ENCODE measurements around the gene TMEM41A.
A peak's percentile ranks its signal among the peaks of the same experiment; 100 is the strongest.

TMEM41A gene

DNA sequence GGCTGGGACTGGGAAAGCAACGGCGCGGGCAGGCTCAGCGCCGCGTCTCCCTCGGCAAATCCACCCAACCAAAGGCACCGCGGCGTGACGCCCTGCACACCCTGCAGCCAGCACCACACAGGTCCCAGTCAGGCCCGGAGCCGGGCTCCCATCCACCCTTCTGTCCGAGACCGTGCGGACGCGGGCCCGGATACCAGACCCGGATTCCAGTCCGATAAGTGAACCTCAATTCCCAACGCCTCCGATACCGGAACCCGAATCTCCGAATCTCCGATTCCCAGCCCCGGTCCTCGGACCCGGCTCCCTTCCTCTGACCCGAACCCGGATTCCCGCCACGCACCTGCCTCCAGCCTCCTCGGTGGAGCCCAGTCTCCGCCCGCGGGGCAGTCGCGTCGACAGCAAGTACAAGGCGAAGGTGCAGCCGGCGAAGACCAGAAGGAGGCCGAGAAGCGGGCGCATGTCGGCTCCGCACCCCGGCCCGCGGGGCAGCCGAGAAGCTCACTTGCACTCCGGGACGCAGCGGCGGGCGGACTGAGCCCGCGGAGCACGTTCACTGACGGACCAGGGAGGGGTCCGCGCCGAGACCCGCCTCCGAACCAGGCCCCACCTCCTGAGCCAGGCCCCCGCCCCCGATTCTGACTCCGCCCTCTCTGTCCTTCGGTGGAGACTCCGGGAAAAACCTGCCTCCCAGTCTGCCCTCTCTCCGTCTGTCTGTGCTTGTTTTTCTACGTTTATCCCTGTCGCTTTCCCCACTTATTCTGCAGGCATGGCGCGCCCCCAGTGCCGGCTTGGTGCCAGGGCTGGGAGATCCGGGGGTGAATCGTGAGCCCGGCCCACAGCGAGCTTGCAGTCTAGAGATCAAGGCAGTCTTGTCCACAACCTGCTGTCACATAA lies at the start of gene TMEM41A:
Gene TMEM41A, minus strand, starts transcription at position 533 of the 894 bp plus-strand sequence. Its CDS starts 74 bp downstream, at position 459.
- peak; percentile 82 to 85 for DNase-seq

DNA sequence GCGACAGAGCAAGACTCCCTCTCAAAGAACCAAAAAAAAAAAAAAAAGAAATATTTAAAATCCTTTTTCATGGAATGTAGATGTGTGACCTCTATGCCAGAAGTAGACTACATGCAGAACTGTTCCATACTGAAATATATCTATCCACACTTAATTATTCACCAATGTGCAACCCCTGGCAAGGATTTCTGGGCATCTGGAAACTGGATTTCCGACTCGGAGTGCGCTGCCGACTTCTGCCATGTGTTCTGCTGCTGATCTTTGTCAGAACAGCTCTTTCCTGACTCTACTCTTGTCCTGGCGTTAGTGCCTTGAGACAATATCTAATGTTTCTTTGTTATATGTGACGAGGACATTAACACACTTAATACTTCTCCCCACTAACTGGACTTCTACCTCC lies 41.9 kb upstream of the TMEM41A start:
- no peak for DNase-seq

DNA sequence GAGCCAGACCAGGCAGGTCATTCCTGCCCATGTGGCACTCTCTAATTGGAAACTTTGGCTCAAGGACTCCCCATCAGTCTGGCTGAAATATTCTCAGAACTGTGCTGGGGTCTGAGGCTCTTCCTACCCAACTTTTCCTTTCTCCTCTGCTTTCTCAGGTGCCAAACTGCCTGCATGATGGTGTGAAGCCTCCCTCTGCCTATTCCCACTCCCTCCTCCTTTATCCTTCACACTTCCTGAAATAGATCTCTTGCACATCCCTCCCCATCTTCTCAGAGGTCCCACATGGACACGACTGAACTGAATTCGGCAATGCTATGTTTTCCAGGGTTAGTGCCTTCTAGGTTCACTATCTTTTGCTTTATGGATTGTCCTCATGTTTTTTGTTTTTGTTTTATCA lies 41.1 kb upstream of the TMEM41A start:
- no peak for DNase-seq

DNA sequence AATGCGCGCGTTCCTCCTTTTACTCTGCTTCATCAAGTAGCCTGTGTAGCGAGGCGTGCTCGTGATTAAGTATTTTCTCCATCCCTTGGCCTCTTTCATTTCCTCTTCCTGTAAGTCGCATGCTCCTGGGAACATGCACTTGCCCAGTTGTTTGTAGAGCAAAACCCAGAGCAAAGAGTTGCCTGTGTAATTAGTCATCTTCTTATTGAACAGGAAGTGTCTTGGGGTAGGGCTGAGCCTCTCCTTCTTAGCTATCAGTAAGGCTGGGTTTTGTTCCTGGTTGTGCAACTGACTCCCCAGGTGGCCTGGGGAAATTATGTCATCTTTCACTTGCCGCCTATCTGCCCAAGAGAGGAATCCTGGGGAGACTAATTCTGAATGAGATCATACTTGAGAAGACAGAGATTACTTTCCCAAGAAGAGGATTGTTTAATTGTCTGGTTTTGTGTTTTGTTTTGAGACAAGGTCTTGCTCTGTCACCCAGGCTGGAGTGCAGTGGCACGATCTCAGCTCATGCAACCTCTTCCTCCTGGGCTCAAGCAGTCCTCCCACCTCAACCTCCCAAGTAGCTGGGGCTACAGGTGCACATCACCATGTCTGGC lies 38.6 kb upstream of the TMEM41A start:
- DNase-seq: peak; percentile 4 to 89

DNA sequence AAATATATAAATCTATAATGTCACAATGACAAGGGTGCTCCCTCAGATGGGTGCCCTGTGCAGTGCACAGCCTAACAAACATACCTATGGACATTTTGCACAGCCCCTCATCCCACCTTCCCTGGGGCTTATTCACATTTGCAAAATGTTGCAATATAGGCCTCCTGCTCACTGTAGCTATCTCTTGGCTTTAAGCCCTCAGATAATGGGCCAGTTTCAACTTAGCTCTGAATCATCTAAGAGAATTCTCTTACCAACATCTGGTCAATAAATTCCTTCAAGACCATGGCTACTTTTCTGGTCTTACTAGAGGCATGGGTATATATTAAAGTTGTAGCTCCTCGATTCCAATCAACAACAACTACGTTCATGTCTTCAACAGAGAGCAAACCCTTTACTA lies 35.7 kb upstream of the TMEM41A start:
- DNase-seq: no peak

DNA sequence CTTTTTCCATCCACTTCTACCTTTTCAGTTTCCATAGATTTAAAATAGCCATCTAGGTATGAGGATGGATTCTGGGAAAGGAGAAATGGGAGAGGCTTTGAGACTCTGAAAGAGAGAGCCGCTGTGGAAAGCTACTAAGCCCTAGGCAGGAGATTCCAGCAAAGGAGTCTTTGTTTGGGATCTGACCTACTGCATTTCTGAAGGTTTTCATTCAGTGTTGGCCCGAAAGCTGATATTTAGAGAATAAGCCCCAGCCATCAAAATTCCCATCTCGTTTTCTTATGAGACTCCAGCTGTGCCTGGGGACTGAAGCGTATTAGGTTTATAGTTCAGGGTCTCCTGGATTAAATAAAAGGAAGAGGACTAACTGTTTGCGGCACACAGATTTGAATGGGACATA lies 34.1 kb upstream of the TMEM41A start:
- no peak for DNase-seq

DNA sequence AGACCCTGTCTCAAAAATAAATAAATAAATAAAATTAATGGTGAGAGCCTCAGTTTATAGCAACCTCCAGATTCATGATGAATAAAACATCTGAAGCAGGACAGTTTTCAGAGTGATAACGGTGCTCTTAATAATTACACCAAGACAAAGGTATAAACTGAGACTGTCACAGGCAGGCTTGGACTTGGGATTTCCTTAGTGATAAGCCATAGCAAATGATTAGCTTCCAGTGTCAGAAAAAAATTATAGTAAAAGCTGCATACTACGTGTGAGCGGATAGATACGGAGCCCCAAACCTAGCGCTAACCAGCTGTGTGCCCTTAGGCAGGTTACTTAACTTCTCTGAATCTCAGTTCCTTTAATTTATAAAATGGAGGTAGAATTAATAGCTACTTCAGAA lies 32.0 kb upstream of the TMEM41A start:
- DNase-seq: no peak

DNA sequence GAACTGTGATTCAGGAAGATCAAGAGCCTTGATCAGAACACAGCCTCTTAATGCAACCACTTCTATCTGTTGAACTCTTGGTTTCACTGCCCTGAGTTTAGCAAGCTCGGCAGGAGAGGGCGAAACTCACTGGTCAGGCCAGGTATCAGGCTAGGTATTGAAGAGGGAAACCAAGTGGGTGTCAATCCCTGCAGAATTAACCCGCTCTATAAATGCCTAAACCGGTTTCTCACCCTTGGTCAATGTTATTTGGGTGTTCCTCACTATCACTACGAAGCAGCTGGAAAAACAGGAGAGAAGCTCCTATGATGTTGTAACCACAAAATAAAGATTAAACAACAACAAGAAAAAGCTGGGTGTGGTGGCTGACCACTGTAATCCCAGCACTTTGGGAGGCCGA lies 29.7 kb upstream of the TMEM41A start:
- DNase-seq: no peak

DNA sequence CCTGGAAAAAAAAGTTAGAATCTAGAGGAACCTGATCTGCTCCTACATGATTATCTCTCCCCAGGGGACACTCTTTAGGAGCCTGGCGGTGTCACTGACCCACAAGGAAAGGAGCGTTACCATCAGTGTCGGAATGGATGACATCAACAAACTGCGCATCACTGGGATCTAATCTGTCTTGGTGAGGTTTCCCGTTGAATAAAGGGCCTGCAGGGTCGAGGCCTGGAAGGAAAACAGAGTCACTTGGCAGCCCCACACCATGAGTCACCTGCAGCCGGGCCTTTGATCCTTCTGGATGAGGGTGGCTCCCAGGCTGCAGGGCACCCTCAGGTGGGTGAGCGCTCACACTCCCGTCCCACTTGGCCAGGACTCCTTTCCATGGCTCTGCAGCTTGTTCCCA lies 28.5 kb upstream of the TMEM41A start:
- no peak for DNase-seq

DNA sequence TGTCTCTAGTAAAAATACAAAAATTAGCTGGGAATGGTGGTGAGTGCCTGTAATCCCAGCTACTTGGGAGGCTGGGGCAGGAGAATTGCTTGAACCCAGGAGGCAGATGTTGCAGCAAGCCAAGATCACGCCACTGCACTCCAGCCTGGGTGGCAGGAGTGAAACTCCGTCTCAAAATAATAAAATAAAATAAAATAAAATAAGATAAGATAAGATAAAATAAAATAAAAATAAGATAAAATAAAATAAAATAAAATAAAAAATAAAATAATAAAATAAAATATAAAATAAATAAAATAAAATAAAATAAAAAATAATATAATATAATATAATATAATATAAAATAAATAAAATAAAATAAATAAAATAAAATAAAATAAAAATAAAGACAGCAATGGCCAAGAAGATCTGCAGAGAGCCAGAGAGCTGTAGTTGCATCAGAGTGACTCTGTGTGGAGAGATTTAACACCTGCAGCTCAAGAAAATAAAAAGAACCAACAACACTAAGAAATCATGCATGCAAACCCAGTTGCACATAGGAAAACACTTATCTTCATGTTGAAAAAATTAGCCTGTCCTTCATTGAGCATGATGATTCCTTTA lies 27.6 kb upstream of the TMEM41A start:
- no peak for DNase-seq

DNA sequence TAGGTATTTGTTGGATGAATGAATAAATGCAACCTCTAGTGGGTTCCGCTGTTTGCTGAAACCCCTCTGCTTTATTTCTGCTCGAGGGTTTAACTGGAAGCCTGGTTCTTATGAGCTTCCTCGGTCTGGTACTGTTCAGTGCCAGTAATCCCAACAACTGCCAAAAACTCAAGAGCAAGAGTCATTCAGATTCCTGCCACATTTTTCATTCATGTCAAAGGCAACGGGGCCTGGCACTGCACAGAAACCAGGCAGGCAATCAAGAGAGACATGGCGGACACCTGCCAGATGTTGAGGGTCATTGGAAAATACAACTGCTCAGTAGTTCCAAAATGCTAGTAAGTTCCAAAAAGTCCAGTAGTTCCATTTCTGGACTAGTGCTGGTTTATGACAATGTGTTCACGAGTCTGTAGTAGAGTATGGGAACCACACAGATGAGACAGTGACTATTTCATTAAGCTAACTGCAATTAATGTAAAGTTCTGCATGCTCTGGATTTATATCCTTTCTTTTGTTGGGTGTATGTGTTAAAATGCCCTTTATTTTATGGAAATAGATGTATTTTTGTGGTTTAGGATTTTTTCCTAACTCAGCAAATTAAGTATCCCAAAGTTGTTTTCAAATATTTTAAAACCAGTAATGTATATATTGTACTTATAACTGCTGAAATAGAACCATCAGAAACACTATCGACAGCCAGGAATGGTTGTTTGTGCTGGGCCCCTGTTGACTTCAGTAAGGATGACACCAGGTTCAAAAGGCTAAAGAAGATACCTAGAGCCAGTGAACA lies 22.7 kb upstream of the TMEM41A start:
- no peak for DNase-seq

DNA sequence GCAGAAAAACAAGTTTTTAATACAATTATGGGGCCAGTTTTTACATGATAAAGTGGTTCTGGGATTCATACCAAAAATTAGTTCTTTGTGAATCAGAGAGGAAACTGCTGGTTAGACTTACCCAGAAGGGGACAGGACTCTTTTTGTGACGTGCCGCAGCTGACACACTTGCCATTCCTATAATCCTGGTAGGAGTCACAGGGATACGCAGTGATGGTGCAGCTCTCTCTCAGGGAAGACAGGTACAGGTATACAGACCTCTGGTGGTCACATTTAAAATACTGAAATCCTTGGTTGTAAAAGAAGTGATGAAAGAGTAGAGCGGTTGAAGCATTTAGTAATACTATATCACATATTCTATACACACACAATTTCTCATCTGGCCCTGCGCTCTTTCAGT lies 20.2 kb upstream of the TMEM41A start:
- no peak for DNase-seq

DNA sequence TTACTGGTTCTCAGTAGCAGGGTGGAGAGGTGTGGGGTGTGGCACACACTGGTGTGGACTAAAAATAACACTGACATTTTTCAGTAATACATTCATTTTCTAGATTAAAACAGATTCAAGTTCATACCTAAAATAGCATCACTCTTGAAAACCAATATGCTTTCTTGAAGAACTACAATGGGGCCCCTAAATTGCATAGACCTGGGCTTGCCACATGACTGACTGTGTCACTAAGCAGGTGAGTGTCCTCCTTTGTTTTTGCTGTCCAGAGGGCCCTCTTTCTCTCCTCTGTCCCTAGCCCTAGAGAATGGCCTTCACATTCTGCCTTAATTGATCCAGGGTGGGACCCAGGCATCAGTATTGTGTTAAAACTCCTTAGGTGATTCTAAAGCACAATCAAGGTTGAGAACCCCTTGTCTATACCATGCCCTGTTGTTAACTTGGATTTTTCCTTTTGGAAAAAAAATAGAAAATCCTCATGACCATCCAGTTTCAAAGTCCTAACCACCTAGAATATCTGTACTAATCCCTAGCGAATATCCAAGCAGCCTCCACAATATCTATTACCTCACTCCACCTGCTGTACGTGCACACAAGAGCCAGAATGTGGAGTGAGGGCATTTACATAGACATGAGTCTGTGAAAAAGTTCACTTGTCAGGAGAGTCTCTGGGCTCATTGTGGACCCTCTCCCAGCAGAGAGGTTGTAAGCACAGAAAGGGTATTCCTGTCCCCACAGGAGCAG lies 18.7 kb upstream of the TMEM41A start:
- DNase-seq: no peak

DNA sequence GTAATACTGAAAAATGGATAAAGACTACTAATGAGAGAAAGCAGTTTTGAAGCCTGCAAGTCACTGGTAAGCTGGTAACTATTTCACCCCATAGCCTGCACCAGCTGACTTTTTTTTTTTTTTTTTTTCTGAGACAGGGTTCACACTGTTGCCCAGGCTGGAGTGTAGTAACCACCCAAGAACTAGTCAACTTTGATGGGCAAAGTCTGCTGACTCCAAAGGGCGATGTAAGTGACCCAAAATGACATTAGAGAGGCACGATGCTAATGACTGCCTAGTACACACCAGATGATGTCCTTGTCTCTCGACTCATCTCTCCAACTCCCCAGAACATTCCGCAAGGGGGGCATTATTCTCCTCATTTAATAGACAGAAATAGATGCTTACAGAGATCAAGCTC lies 12.9 kb upstream of the TMEM41A start:
- no peak for DNase-seq

DNA sequence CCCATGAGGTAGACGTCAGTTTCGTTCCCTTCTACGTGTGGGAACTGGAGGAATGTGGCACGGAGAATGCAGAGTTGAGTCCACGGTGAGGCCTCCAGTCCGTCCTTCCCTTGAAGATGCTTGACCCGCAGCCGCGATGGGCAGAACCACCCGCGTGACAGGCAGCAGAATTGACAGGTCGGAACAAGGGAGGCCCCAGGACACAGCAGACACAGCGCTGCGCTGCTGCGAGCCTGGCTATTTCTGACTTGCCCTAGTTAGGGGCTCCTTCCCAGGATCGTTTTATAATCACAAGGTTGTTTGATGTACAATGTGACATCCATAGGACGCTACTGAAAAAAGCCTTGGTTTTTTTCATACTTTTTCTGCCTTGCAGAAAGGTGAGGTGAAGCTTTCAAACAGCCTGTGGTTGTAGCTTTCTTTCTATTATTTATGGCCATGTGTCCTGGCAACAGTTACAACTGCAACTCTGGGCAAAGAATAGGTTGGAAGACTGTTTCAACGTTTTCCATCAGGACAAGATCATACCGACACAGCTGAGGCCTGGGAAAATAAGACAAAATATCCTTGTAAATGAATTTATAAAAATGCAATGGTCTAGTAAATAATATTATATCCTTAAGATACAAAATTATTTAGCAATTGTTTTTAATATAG lies 9.6 kb upstream of the TMEM41A start:
- no peak for DNase-seq

DNA sequence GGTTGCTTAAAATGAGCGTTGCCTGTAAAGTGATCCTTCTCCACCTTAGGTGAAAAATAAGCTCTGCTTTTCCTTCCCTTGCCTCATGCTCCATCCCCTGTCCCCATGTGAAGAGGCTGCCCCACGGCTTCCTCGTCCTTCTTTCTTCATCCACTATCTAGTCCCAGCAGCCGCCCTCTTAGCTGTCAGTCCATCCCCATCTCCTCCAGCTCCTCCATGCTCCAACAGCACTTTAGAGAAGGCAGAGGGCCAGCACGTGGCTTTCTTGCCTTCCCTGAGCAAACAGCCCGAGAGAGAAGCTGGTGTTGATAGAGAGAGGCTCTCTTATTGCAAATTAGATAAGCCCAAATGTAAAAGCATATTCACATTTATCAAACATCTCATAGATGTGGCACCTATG lies 9.0 kb upstream of the TMEM41A start:
- no peak for DNase-seq

DNA sequence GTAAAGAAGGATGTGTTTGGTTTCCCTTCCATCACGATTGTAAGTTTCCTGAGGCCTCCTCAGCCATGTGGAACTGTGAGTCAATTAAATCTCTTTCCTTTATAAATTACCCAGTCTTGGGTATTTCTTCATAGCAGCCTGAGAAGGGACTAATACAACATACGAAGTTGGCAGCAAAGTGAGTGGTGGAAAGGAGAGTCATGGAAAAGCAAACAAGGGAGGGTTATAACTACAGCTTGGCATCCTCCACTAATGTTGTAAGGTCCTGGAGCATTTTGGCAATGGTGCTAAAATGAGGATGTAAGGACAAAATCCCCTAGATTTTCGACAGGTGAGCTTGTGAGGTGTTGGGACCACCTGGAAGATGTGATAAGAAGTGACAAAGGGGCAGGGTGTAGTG lies 5.8 kb upstream of the TMEM41A start:
- no peak for DNase-seq

DNA sequence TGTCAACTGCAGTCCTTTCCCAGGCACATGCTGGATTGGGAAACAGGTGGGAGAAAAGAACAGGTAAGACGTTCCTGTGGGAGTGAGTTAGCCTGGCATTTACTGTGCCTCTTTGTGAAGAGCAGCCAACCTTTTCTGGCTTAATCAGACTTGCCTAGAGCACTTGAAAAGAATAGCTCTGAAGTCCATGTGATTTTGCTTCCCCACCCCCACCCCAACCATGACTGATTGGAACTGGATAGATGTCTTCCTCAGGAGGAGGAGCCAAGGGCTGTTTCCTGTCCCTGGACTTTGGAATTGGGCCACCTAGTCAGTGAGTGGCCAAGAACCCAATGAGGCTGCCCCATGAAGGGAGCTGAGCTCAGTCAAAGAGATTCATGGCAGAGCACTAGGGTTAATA lies 4.7 kb upstream of the TMEM41A start:
- no peak for DNase-seq

DNA sequence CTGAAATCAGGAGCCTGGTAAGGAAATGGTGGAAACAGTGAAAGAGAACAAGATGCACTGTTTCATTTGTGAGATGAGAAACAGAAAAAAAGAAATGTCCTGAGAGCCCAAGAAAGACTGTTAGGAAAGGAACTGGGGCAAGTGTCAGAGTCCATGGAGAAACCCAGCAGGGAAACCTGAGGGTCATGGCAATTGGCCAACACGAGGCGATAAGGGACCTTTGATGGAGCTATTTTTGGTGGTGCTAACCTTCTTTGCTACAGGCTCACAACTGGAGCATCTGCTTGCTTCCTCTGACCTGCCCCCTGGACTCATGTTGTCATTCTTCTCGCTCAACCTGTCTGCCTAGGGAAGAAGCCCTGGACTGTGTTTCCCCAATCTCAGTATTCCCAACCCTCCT lies 4.2 kb upstream of the TMEM41A start:
- no peak for DNase-seq

DNA sequence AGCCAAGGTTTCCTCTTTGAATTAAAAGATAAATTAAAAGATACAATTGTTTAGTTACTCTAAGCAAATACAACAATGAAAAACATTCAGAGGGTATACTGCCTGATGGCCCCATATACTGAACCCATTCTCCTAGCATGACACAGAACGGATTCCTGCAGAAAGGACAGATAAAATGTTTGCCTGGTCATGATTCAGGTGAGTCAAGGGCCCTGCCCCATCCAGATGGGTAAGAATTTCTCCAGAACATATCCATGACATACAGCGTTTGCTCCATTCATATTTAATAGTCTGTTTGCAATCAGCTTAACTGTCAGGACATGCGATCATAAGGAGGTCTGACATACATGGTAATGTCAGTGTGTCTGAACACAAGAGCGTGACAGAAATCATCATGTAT lies 8.6 kb downstream of the TMEM41A start:
- no peak for DNase-seq

DNA sequence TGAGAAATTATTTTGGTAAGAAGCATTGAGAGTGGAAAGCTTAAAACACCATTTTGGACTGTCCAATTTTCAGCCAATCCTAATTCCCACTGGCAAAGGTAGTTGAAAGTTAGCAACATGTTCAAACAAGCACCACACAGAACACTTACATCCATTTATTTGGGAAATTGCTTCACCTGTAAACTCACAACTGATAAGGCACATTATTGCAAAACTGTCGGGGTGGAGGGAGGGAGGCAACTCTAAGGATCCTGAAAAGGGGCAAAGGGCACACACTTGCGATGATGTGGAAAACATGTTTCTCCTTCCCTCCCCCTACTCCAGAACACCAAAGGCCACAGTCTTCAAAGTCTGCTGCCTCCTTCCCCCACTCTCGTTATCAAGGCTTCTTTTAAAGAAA lies 9.4 kb downstream of the TMEM41A start:
- no peak for DNase-seq

DNA sequence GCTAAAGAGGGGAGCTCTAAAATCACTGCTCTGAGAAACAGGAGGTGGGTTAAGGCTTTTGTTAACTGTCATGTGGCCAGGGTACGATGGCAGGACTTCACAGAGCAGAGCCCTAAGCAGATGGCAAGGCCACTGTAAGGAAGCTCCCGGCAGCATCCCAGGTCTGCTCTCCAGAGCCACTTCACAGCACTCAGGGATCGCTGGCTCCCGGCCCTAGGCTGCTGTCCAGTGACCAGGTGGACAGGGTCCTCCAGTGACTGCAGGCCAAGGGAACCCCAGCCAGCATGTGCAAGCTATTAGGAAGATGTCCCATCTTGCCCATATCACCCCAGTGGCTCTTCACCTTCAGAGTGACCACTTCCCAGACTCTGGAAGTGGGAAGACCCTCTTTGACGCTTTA lies 10.4 kb downstream of the TMEM41A start:
- no peak for DNase-seq

Data from bone marrow (tissue), 2 donors.